Activated naive CD4-positive, alpha-beta T cell treated with anti-CD3 and anti-CD28 coated beads, Interleukin-2, amount 50 U/mL, for 72 hours (primary cell): ENCODE measurements around the gene ASPG. TPM values are rescaled to one million over a fixed set of nuclear protein-coding genes. Genes with fewer than 3 reads are reported as not detected.

Source experiments
- ATAC-seq, 2 donors: fragments of 150-1000 bp; cut with Tn5 transposase; 2 replicates each; pipeline ENCODE4 v1.10.0; 2021; ENCODE audit warnings: mild to moderate bottlenecking in 2 of 2, moderate library complexity in 2 of 2
- DNase-seq, 2 donors: peaks; one replicate each; pipeline ENCODE4 v3.0.0; 2021 to 2022; ENCODE audit warnings: low spot score in 2 of 2
- H3K27ac Mint-ChIP-seq, 2 donors: one replicate each; pipeline ENCODE4 v1.8.0; 2022; ENCODE audit warnings: mild to moderate bottlenecking in 2 of 2, mixed read lengths in 2 of 2
- H3K36me3 Mint-ChIP-seq, 2 donors: one replicate each; pipeline ENCODE4 v1.8.0; 2022; ENCODE audit warnings: mixed read lengths in 2 of 2
- H3K9me3 Mint-ChIP-seq, 2 donors: one replicate each; pipeline ENCODE4 v1.8.0; 2022; ENCODE audit warnings: mixed read lengths in 2 of 2
- total RNA-seq, 2 donors: library from RNA; stranded (reverse); gene quantifications; one replicate each; pipeline ENCODE4 v1.2.3, GENCODE V29; 2022

The ASPG gene
- total RNA-seq, 2 donors from 2014 or later, result not detected

DNA sequence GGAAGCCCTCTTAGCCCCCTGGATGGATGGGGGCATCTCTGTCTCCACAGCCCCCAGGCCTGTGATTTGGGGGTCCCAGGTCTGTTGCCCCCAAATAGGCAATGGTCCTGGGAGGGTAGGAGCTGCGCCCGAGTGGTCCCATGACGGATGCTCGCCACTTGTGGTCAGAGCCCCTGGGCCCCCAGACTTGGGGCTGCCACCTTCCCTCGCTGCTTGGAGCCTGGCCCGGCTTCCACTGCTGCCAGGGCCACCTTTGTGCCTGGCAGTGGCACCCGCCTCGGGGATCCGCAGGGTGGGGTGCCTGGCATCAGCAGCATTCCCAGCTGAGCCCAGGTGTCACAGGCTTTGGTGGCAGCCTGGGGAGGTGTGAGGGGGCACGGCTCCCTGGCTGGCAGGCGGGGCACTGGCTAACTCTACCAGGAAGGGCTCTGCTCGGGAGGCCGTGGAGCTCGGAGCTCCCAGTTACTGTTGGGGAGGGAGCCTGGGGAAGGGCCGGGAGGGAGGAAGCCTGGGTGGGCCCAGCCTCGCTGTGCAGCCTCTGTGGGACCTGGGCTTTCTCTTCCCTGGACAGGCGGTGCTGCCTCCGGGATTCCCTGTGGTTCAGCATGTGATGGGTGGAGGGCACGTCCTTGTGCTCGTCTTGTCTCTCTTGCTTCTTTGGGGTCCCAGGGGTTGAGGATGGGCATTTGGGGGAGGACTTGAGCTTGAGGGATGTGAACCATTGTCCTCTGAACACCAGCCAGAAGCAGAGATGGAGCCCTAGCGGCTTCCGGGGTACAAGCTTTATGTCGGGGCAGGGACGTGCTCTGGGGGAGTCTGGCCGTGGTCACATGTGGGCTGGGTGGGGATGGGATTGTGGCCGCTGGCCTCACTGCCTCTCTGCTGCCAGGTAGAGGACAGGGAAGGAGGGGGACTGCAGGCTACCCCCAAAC is 58.3 kb downstream of the ASPG start:
- Mint-ChIP-seq H3K27ac (no peak overlapping the region), H3K36me3 (no peaks in the 10 kb centered on the region), H3K9me3 (no peaks in the 10 kb centered on the region)
- ATAC-seq (no peak), DNase-seq (no peak)

DNA sequence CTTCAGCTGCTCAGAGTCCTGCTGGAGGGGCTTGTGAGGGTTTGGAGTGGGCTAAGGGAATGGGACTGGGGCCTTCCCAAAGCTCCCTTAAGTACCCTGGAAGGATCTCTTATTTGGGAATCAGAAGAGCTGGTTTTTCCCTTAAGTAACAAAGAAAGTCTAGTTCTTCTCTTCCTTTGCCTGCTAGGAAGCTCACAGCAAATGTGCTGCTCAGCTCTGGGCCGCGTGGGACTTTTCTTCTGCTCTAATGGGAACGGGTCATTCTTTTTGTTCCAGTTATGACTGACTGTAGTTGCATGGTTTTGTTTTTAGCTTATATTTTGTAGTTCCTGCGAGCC is 58.9 kb downstream of the ASPG start:
- no peaks in the 10 kb centered on the region for H3K9me3 Mint-ChIP-seq
- DNase-seq, result no peak
- ATAC-seq, result no peak

DNA sequence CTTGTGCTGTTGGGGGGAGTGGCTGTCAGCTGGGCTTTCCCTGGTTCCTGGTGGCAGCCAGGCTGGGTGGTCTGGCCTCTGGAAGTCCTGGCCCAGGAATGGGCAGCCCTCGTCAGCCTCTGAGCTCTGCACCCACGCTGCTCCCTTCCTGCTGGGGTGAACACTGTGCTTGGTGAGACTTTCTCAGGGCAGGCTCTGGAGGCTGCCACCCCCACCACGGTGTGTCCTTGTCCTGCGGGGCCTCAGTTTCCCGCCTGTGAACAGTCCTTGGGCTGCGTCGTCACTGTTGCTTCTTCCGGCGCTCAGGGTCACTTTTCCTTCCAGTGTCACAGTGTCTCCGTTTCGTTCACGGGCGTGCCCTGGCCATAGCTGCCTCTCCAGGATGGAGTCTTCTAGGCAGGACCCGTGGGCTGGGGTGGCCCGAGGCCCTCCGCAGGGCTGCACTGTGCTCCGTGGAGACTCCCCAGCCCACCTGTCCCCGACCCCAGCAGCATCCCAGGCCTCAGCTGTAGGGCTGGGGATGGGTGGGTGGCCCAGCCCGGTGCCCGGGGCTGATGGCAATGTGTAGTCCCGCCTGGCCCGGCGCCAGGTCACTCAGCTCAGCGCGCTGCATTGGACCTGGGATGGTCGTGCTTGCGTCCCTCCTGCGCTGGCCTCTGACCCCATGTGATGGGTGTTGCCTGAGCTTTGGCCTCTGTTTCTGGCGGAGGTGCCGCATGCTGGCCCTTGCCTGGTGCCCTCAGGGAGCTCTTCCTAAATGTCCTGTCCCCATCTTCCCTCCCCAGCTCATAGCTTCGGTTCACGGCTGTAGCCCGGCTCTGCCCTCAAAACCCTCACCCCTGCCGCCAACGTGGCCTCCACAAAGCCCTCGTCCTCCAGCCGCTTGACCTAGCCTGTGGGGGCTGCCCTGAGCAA is 59.7 kb downstream of the ASPG start:
- Mint-ChIP-seq H3K9me3 (no peaks in the 10 kb centered on the region), H3K36me3 (no peaks in the 10 kb centered on the region), H3K27ac (peak overlapping the region in 1 of 2 donors; percentile 18)
- ATAC-seq (no peak), DNase-seq (no peak)

More for the DNA sequence above, 58.9 kb downstream of the ASPG start:
- Mint-ChIP-seq H3K36me3 (no peaks in the 10 kb centered on the region), H3K27ac (no peak overlapping the region)

DNA sequence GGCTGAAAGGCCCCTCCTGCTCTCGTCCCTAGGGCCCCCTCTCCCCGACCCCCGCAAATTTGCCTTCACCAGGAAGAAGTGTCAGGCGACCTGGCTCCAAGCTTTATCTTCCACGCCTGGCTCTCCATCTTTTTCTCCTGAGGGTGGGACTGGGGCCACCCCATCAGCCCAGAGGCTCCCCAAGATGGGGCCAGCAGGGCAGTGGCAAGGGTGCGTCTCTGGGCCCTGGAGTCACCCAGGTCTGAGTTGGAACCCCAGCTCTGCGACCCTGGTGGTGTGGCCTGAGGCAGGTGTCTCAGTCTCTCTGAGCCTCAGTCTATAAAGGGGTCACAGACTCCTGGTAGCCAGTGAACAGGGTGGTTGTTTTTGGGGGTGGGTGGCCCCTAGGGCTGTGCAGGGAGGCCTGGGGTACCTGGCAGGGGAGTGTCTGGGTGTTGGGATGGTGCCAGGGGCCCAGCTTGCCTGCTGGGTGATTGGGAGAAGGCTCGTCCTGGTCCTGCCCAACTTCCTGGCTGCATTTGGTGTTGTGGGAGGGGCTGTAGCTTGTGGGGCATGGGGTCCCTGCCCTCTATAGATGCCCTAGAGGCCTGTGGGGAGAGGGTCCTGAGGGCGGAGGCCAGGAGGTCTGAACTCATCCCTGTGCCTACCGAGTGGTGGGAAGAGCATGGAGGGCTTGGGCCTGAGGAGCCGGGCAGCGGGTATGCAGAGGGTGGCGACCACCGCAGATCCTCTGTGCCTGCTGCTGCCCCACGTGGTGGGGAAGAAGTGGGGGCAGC is 60.5 kb downstream of the ASPG start:
- ATAC-seq (no peak), DNase-seq (no peak)
- Mint-ChIP-seq H3K36me3 (no peaks in the 10 kb centered on the region), H3K27ac (peak overlapping the region in 1 of 2 donors; percentile 18), H3K9me3 (no peaks in the 10 kb centered on the region)

DNA sequence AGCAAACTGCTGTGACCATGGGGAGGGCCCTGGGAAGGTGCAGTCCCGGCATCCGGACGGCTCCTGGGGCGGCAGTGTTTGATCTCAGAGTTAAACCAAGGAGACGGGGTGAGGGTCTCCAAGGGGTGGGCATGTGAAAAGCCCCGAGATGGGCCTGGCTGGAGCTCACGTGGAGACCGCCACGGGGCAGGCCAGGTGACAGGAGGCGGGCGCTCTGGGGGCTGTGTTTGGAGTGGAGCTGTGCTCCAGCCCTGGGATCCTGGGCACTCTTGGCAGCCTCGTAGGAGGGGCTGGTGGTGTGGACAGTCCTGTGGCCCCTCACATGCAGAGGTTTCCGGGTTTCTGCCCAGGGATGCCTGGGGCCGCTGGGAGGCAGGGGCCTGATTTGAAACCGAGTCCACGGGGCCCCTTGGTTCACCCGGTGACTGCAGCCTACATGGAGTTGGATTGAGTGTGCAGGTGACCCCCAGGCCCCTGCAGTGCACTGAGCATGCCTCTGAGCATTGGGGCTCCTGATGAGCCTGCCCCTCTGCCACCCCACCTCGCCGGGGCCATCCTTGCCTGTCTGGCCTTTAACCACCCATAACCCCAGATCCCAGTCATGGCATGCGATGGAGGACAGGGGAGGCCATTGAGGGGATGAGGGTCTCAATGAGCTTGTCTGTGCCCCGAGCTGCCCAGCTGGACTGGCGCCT is 61.3 kb downstream of the ASPG start:
- Mint-ChIP-seq H3K36me3 (no peaks in the 10 kb centered on the region), H3K9me3 (no peaks in the 10 kb centered on the region), H3K27ac (no peak overlapping the region)
- ATAC-seq (no peak), DNase-seq (no peak)

DNA sequence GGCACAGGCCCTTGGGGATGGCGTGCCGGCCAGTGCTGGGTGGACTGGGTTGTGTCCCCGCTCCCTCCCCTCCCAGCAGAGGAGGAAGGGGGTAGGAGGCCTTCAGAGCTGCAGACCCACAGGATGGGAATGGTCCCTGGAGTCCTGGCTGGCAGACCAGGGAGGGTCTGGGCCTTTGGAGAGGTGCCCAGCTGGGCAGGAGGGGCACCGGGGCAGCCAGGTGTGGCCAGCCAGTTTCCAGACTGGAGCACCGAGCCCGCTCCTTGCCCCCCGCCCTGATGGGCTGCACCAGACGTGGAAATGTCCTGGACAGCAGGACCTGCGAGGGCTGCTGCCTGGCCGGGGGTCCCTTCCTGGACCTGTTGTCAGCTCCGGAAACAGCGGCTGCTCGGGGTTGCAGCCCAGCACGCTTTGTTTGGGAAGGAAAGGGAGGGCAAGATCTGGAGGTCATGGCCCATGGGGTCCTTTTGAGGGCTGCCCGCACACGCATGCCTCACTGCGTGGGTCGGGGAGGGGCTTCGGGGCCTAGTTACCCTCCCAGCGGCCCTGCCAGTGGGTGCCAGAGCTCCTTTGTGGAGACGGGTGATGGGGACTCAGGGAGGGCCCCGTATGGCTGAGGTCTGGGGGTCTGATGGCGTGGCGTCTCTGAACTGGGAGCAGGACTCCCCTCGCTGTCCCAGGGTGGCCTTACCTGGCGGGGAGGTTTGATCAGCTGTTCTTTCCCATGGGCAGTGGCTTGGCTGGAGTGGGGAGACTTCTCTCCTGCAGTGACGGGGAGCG is 62.0 kb downstream of the ASPG start:
- DNase-seq (no peak), ATAC-seq (no peak)
- no peaks in the 10 kb centered on the region for H3K36me3 Mint-ChIP-seq
- no peak overlapping the region for H3K27ac Mint-ChIP-seq
- no peaks in the 10 kb centered on the region for H3K9me3 Mint-ChIP-seq

DNA sequence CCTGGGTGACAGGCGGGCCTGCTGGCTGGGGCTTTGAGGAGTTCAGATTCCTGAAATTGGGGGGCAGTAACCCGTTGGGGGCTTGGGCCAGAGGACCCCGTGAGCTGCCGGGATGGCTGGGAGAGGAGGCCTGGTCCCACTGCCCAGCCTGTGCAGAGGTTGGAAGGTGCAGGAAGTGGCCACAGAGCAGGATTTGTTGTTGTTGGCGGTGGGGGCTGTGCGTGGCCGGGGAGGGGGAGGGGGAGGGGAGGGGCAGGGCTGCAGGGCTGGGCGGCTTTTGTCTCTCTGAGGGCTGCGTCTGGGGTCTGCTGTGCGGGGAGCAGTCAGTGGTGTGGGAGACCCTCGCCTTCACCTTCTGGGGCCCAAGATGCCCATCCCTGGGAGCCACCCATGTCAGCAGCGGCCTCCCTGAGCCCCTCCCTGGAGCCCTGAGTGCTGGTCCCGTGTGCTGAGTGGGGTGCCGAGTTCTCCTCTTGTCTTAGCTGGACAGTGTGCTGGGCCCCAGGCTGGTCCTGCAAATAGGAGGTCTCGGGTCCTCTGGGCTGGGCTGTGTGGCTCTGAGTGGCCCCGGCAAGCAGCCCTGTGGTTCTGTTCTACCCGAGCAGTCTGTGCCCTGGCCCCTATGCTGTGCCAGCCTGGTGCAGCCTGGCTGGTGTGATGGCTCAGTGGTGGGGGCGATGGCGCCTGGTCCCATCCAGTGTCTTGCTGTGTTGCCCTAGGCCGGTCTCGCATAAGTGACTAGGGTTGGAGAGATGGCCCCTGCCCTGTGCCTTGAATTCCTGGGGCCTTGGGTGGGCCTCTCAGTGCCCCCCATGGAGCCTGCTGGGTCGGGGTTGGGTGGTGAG is 63.2 kb downstream of the ASPG start:
- H3K36me3 Mint-ChIP-seq, result no peaks in the 10 kb centered on the region
- H3K27ac Mint-ChIP-seq, result no peak overlapping the region
- no peaks in the 10 kb centered on the region for H3K9me3 Mint-ChIP-seq
- ATAC-seq (no peak), DNase-seq (no peak)

DNA sequence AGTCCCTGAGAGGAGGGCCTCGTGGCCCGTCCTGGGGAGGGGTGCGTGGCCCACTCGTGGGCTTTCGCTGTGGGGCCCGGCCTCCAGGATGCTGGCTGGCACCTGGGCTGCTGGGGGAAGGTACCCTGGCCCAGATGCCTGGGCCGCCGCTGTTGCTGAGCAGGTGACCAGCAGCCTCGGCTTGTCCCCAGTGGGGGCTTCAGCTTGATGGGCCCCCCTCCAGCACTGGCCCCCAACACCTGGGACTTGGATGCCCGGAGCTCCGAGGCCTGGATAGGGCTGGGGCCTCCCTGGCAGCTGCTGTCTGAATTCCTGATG is 63.7 kb downstream of the ASPG start:
- Mint-ChIP-seq H3K9me3 (no peaks in the 10 kb centered on the region), H3K27ac (no peak overlapping the region), H3K36me3 (no peaks in the 10 kb centered on the region)
- DNase-seq, result no peak
- no peak for ATAC-seq

DNA sequence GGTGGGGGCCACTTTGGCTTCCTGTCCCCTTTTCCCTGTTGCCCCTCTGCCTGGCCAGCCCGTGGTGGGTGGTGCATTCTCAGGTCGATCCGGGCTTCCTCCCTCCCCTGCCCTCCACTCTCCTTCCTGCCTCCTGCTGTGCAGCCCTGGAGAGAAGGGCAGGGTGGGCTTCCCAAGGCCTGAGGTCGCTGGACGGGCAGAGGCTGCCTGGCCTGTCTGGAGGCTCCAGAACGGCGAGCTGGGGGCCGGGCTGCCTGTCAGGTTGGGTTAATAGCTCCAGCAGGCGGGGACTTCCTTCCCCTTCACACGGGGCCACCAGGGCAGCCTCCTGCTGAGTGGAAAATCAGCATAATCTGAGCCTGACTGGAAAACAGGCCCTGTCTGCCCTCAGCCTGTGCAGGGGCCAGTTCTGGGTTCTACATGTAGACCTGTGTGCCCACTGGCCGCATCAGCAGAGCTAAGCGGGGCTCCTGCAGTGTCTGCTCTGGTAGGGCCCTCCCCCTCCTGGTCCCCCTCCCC is 64.2 kb downstream of the ASPG start:
- ATAC-seq, result peak; percentile 54 to 75
- no peak overlapping the region for H3K27ac Mint-ChIP-seq
- DNase-seq, result no peak
- no peaks in the 10 kb centered on the region for H3K9me3 Mint-ChIP-seq
- no peaks in the 10 kb centered on the region for H3K36me3 Mint-ChIP-seq

DNA sequence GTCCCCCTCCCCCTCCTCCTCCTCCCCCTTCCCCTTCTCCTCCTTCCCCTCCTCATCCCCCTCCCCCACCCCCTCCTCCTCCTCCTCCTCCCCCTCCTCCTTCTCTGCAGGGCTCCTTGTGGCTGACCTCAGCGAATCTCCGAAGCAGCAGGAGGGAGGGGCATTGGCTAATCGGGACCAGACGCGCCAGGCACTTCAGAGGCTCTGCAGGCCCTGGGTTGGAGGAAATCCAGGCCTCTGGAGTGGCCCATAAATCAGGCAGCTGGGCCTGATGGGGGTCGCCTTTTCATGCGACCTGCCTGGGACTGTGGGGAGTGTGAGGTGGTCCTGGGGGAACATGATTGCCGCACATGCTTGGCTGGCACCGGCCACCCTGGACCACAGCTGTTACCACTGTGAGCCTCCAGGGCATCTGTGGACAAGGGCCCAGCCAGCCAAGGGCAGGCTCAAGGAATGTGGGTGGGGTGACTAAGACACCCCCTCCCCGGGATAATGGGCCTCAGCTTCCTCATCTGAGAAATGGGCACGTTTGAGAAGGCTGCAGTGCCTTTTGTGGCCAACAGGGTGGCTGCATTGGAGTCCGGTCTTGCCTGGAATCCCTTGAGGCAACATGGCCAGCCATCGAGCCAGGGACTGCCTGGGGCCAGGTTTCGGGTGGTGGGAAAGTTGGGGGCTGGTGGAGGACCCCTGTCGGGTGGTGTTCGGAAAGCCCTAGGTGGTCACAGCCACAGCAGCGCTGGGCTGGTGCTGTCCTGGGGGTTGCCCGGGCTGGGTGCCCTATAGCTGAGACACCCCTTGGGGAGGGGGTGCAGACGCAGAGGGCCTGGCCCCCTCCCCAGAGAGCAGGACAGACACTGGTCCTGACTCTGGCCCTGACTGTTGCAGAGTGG is 64.9 kb downstream of the ASPG start:
- Mint-ChIP-seq H3K27ac (no peak overlapping the region), H3K36me3 (no peaks in the 10 kb centered on the region), H3K9me3 (no peaks in the 10 kb centered on the region)
- ATAC-seq, result peak in 1 of 2 donors; percentile 14
- no peak for DNase-seq

DNA sequence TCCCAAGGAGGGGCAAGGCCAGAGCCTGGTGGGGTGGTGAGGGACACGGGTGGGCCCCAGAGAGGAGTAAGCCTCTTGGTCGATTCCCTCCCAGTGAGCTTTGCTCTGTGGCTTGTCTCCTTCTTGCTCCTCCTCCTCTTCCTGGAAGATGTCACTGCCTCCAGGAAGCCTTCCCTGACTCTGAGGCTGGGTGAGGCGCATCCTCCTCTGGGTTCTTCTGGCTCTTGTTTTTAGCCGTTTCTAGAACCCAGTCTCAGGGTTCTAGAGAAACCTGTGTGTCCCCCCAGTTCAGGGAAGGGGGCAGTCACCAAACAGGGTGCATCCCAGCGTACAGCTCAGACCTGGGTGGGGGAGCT is 65.5 kb downstream of the ASPG start:
- ATAC-seq (no peak), DNase-seq (no peak)
- Mint-ChIP-seq H3K27ac (no peak overlapping the region), H3K9me3 (no peaks in the 10 kb centered on the region), H3K36me3 (no peaks in the 10 kb centered on the region)

DNA sequence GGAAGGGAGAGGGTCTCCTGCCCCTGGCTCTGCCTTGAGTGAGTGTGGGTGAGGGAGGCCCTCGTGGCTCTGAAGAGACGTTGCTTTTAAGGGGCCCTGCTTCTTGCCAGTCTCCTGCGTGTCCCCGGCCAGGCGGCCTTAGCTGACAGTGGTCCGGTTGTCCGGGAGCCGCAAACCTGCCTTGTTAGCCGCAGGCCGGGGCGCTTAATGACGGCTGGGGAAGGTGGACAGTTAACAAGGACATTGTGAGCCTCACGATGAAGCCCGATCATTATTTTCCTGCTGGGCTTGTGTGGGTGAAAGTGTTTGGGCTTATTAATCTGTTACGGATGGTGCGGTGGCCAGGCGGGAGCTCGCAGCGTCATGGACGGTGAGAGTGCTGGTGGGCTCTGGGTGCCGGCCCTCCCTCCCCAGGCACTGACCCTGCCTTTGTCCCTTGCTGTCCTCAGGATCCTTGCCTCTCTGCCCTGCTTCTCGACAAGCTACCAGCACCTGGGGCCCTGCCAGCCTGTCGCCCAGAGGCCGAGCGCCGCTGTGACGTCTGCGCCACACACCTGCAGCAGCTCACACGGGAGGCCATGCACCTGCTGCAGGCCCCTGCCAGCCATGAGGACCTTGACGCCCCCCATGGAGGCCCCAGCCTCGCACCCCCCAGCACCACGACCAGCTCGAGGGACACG is 66.2 kb downstream of the ASPG start:
- no peak for ATAC-seq
- no peaks in the 10 kb centered on the region for H3K9me3 Mint-ChIP-seq

DNA sequence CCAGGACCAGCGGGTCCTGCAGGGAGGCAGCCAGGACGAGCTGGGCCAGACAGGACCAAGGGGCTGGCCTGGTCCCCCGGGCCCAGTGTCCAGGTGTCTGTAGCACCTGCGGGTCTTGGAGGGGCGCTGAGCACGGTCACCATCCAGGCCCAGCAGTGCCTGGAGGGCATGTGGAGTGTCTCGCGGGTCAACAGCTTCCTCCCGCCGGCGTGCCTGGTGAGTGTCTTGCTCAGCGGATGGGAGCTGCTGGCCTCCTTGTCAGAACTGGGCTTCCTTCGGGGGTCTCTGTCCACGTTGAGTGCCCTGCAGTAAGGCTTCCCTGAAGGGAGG is 66.7 kb downstream of the ASPG start:
- no peaks in the 10 kb centered on the region for H3K36me3 Mint-ChIP-seq
- H3K9me3 Mint-ChIP-seq, result no peaks in the 10 kb centered on the region
- DNase-seq (no peak), ATAC-seq (no peak)
- no peak overlapping the region for H3K27ac Mint-ChIP-seq

More for the DNA sequence above, 66.2 kb downstream of the ASPG start:
- no peaks in the 10 kb centered on the region for H3K36me3 Mint-ChIP-seq
- no peak for DNase-seq
- H3K27ac Mint-ChIP-seq, result no peak overlapping the region
